ENCODE measurements around the gene USP46.

USP46 gene

DNA sequence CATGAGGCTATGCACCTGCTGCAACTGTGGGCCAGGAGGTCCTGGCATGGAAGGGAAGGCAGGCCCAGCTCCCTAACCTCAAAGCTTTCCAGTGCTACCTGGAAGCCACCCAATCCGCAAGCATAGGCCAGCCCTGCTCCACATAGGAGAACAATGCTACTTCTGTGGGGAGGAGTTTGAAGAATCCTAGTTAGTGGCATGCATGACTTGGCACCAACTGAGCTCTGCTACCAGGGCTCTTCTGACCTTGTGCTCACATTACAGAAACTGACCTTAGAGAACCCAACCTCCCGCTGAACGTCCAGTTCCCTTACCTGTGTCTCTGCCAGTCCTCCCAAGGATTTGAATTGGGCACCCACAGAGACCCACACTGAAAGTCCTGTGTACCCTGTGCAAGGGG is 58.8 kb downstream of the USP46 start:
- no peaks in the 10 kb centered on the region for H3K9me2 ChIP-seq (replicated peaks; ENCODE audit: low read depth, low read length)
- H3F3A ChIP-seq (ENCODE audit: low read depth): no peaks in the 10 kb centered on the region
- no peak overlapping the region for H3K4me3 ChIP-seq (ENCODE audit: low read length, poor library complexity, severe bottlenecking)
- H3K4me1 ChIP-seq (ENCODE audit: insufficient read depth, low read length, poor library complexity, severe bottlenecking): no peaks in the 10 kb centered on the region
- H3K9me3 ChIP-seq (ENCODE audit: insufficient read depth, low read depth, low read length): no peaks in the 10 kb centered on the region
- no peak overlapping the region for H2AFZ ChIP-seq (ENCODE audit: low read length)
- H3K36me3 ChIP-seq (ENCODE audit: insufficient read depth, low read length): peaks cover 44% of the 10 kb centered on the region; the same call in 1 of the 2 replicates
- no peak overlapping the region for H3K9ac ChIP-seq (ENCODE audit: low read depth, low read length, poor library complexity, severe bottlenecking)
- H4K20me1 ChIP-seq (ENCODE audit: insufficient read depth, low read length, poor library complexity, severe bottlenecking): no peaks in the 10 kb centered on the region
- H3K4me2 ChIP-seq (ENCODE audit: low read depth, low read length, poor library complexity, severe bottlenecking): no peak overlapping the region
- H3K27me3 ChIP-seq (ENCODE audit: insufficient read depth, low read length, poor library complexity, severe bottlenecking): no peaks in the 10 kb centered on the region
- TF ChIP-seq EZH2phosphoT487 (IDR thresholded peaks at IDR 0.05; ENCODE audit: borderline replicate concordance): no peak
- TF ChIP-seq, protein P1, sequence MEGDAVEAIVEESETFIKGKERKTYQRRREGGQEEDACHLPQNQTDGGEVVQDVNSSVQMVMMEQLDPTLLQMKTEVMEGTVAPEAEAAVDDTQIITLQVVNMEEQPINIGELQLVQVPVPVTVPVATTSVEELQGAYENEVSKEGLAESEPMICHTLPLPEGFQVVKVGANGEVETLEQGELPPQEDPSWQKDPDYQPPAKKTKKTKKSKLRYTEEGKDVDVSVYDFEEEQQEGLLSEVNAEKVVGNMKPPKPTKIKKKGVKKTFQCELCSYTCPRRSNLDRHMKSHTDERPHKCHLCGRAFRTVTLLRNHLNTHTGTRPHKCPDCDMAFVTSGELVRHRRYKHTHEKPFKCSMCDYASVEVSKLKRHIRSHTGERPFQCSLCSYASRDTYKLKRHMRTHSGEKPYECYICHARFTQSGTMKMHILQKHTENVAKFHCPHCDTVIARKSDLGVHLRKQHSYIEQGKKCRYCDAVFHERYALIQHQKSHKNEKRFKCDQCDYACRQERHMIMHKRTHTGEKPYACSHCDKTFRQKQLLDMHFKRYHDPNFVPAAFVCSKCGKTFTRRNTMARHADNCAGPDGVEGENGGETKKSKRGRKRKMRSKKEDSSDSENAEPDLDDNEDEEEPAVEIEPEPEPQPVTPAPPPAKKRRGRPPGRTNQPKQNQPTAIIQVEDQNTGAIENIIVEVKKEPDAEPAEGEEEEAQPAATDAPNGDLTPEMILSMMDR (conservative IDR thresholded peaks at IDR 0.05; ENCODE audit: low read length): no peak
- H3K79me2 ChIP-seq (ENCODE audit: insufficient read depth, low read length): no peaks in the 10 kb centered on the region

DNA sequence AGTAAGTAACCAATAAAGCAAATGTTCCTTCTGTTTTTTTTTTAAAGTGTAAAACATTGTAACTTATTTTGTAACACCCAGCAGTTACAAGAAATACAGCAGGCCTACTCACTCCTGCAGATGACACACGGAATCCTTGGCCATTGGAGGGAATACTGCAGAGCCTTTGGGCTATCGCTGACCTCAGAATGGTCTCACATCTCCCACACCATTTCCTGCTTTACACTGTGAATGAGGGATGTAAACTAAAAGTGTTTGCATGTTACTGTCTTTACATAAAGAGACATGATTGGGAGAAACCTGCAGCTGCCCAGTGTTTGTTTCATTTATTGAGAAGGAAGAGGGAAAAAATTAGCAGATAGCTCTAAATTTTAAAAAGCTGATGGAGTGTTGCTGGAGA is 64.1 kb downstream of the USP46 start:
- no peak overlapping the region for H2AFZ ChIP-seq (ENCODE audit: low read length)
- no peak overlapping the region for H3K4me3 ChIP-seq (ENCODE audit: low read length, poor library complexity, severe bottlenecking)
- H3K9me2 ChIP-seq (replicated peaks; ENCODE audit: low read depth, low read length): no peaks in the 10 kb centered on the region
- H3K9me3 ChIP-seq (ENCODE audit: insufficient read depth, low read depth, low read length): no peaks in the 10 kb centered on the region
- TF ChIP-seq EZH2phosphoT487 (IDR thresholded peaks at IDR 0.05; ENCODE audit: borderline replicate concordance): no peak
- TF ChIP-seq, protein P1 (conservative IDR thresholded peaks at IDR 0.05; ENCODE audit: low read length): no peak
- H3K4me2 ChIP-seq (ENCODE audit: low read depth, low read length, poor library complexity, severe bottlenecking): no peak overlapping the region
- peaks cover 31% of the 10 kb centered on the region; the same call in 1 of the 2 replicates for H3K36me3 ChIP-seq (ENCODE audit: insufficient read depth, low read length)
- H3K9ac ChIP-seq (ENCODE audit: low read depth, low read length, poor library complexity, severe bottlenecking): no peak overlapping the region
- no peaks in the 10 kb centered on the region for H3K4me1 ChIP-seq (ENCODE audit: insufficient read depth, low read length, poor library complexity, severe bottlenecking)
- no peaks in the 10 kb centered on the region for H3K79me2 ChIP-seq (ENCODE audit: insufficient read depth, low read length)
- H3K27me3 ChIP-seq (ENCODE audit: insufficient read depth, low read length, poor library complexity, severe bottlenecking): no peaks in the 10 kb centered on the region
- H4K20me1 ChIP-seq (ENCODE audit: insufficient read depth, low read length, poor library complexity, severe bottlenecking): no peaks in the 10 kb centered on the region
- no peaks in the 10 kb centered on the region for H3F3A ChIP-seq (ENCODE audit: low read depth)

GRCh38 chr4:52592287-52592686 is 66.8 kb downstream of the USP46 start:
- H3K79me2 ChIP-seq (ENCODE audit: insufficient read depth, low read length): no peaks in the 10 kb centered on the region
- no peaks in the 10 kb centered on the region for H3K27me3 ChIP-seq (ENCODE audit: insufficient read depth, low read length, poor library complexity, severe bottlenecking)
- H3K9me2 ChIP-seq (replicated peaks; ENCODE audit: low read depth, low read length): no peaks in the 10 kb centered on the region
- H3K4me3 ChIP-seq (ENCODE audit: low read length, poor library complexity, severe bottlenecking): no peak overlapping the region
- H3K4me1 ChIP-seq (ENCODE audit: insufficient read depth, low read length, poor library complexity, severe bottlenecking): peaks cover 15% of the 10 kb centered on the region
- H3K4me2 ChIP-seq (ENCODE audit: low read depth, low read length, poor library complexity, severe bottlenecking): no peak overlapping the region
- H2AFZ ChIP-seq (ENCODE audit: low read length): no peak overlapping the region
- no peaks in the 10 kb centered on the region for H4K20me1 ChIP-seq (ENCODE audit: insufficient read depth, low read length, poor library complexity, severe bottlenecking)
- H3F3A ChIP-seq (ENCODE audit: low read depth): no peaks in the 10 kb centered on the region
- H3K36me3 ChIP-seq (ENCODE audit: insufficient read depth, low read length): peaks cover 18% of the 10 kb centered on the region; the same call in 1 of the 2 replicates
- H3K9ac ChIP-seq (ENCODE audit: low read depth, low read length, poor library complexity, severe bottlenecking): no peak overlapping the region
- TF ChIP-seq, protein P1 (conservative IDR thresholded peaks at IDR 0.05; ENCODE audit: low read length): no peak
- TF ChIP-seq EZH2phosphoT487 (IDR thresholded peaks at IDR 0.05; ENCODE audit: borderline replicate concordance): no peak
- no peaks in the 10 kb centered on the region for H3K9me3 ChIP-seq (ENCODE audit: insufficient read depth, low read depth, low read length)
